ENCODE results near the gene CCDC152.

- TF ChIP-seq EP300 (IDR thresholded peaks at IDR 0.05) (no peak), CTCF (IDR thresholded peaks at IDR 0.05) (no peak), POLR2A (IDR thresholded peaks at IDR 0.05; ENCODE audit: low read depth) (no peak)
Measured at GRCh38 chr5:42761791-42762190, 5.2 kb downstream of the CCDC152 start.

All from esophagus muscularis mucosa (tissue), 4 donors.